Activated naive CD4-positive, alpha-beta T cell (primary cell): ENCODE results near the gene KIDINS220.

Experiments used
- DNase-seq, 4 experiments: peaks; one replicate each; lab custom pipeline; 2025; lab: John Stamatoyannopoulos, UW

Gene KIDINS220

DNA sequence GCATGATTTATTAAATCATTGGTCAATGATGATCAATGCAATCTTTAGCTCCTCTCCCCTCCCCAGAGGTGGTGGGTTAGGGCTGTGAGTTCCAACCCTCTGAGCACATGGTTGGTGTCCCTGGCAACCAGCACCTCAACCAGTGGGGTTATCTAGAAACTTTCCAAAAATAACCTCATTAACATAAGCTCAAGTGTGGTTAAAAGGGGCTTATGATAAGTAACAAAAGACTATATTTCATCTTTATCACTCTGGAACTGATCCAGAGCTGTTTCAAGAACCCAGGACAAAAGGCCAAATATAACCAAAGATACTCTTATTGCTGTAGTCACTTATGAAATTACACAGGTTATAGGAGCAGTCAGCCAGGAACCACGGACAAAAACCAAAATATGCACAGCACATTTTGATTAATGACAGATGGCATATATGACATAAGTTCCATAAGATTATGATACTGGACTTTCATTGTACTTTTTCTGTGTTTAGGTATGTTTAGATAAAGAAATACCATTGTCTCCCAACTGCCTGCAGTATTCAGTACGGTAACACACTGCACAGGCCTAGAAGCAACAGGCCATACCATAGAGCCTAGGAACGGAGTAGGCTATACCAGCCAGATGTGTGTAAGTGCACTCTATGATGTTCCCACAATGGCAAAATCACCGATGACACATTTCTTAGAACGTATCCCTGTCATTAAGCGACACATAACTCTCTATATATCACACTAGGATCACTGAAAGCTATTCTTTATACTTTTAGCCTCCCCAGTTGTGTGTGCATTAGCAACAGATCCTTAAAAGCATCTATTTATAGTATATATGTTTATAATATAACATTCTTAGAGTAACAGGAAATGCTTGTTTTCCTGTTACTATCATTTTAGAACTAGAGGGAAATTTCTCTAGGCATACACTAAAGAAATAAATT is 31.9 kb downstream of the KIDINS220 start:
- no peak for DNase-seq

DNA sequence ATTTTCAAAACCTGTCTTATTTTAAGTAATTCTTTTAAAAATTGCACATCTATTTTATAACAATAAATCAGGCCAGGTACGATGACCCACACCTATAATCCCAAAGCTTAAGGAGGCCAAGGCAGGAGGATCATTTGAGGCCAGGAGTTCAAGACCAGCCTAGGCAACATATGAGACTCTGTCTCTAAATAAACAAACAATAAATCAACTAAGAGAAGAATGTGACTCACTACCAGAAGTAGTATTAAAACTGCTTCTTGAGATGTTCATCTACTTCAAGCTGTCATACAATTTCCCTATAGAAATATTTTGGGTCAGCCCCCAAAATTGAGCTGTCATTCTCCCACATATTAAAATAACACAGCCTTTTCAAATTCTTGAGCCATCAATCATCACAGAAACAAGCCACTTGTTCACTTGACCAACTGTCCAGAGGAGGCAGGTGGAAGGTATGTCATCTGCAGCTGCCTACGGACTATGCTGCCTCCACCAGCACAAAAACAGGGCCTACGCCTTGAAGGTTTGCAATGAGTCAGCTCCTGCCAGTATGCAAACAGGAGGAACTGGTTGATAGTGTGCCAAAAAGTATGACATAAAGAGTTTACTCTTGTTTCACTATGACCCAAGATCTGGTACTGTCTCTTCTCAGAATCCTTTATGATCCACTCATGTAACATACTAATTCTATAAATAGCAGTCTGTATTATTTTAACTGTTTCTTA is 33.6 kb downstream of the KIDINS220 start:
- DNase-seq, result no peak

DNA sequence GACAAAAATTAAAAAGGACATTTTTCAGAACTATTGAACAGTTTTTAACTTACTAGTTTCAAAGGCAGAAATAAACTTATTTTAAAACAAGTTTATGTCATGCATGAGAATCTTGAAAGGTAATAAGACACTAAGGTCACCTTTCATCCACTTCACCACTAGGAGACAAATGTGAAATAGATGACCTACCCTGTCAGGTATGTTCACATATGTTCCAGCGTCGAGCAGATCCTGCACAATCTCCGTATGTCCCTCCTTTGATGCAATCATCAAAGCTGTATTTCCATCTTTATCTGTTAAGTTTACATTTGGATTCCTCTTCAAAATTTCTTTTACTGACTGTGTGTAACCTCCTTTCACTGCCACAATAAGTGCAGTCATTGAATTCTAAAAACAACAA is 34.7 kb downstream of the KIDINS220 start:
- DNase-seq, result no peak

DNA sequence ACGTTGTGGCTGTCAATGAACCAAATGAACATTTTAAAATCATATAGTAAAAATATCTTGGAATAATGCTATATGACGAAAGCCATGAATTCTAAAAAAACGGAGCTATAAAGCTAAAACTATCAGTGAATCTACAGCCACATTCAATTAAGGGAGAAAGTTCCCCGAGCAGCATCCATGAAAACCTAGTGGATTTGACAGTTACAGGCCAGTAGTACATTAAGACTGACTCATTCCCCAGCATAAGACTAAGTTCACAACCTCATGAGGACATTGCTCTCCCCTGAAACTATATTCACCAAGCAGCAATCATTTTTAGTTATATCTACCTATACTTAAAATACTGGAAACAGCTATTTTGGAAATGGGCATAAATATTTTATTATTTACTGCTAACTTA is 36.6 kb downstream of the KIDINS220 start:
- DNase-seq, result no peak

DNA sequence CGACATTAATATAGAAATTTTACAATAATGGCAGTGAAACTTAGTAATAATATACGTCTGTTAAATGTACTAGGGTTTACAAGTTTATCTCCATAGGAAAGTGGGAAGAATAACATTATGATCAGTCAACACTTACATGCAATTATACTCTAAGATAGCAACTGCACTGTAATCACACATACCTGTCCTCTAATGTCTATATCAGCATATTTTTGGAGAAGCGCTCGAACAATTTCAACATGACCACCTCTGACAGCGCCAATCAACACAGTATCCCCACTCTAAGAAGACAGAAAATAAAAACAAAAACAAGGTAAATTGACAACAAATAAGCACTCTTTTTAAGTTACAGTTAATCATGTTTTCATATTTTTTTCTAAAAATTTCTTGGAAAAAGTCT is 37.2 kb downstream of the KIDINS220 start:
- DNase-seq, result no peak

DNA sequence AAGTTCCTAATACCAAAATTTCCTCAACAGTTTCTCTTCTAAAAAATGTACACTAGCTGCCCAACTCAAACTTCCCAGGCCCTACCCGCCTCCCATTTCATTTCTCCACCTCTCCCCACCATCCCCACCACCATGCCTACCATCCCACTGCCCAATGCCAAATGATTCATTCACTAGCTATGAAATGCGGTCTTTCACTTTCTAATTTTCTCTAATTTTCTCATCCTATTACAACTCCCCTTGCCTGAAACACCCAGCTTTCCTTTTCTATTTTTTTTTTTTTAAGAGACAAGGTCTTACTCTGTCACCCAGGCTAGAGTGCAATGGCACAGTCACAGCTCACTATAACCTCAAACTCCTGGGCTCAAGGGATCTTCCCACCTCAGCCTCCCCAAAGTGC is 38.4 kb downstream of the KIDINS220 start:
- DNase-seq, result no peak

DNA sequence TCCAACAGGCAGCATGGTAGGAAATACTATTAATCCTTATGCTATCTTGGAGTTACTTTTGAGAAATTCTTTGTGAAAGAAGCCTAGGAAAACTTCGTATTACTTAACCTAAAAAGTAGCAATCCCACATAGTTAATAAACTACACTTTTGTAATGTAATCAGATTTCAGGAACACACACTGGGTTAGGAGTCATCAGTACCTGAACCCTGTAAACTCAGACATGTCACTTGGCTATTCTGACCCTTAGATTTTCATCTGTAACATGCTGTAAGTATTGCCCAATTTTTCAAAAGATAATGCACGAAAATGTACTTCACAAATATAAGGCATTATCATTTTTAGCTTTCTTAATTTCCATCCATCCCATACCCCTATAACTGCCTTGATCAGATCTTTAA is 39.0 kb downstream of the KIDINS220 start:
- DNase-seq, result no peak

DNA sequence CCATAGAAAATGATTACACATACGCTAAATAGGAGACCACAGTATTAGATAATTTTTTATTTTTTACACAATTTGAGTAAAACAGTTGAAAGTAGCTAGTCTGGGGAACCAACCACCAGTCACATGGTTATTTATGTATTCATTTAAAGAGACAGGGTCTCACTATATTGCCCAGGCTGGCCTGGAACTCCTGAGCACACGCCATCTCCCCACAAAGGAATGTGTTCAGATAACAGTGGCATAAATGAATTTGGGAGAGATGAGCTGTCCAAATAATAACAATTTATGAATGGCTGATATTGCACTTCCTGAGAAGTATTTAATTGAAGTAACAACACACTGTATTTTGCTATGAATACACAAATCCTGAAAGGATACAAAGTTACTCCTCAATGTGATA is 39.7 kb downstream of the KIDINS220 start:
- no peak for DNase-seq

DNA sequence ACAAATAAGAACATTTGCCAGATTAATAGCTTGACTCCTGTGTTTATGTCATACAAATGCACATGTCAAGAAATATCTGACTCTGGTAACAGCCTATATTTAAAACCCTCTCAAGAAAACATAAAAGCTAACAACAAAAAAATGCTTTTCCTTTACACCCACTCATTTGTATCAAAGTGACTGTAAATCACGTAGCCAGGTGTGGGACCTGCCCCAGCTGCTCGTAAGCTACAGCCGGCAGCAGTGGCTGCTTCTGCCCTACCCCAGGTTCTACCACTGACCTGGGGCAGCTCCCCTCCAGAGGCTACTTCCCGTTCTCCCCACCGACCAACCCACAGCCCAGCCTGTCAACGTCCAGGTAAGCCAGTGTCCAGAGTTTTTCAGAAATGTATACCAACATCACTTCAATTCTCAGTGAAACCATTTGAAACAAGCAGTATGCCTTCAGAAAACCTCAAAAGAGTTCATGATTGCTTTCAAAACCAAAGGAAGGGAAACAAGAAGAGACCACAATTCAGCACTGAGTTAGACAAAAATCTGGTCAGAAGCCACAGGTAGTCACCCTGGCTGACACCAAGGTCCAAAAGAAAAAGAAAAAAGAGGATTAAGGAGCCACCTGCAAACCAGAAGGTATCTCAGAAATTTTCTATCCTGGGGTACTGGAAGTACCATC is 40.4 kb downstream of the KIDINS220 start:
- no peak for DNase-seq

DNA sequence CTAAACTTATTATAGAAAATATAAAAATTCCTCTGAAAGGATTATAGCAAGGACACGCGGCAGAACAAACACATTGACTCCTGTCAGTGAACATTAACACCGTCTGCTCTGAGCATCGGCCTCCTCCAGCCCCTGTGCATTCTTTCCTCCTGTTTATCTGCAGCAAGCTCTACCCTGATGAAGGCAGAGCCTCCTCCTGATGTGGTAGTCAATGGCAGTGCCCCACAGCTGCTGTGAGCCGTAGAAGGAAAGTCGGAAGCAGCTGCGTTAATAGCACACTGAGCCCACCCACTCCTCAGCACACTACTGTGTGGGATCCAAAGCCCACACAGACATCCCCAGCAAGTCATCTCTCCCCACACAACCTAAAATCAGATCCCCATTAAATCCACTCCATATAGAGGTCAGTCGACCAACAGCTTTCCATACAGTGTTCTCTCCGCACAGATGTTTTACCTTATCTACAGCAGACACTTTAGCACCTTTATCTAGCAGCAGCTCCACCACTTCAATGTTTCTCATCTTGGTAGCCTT is 41.0 kb downstream of the KIDINS220 start:
- no peak for DNase-seq

DNA sequence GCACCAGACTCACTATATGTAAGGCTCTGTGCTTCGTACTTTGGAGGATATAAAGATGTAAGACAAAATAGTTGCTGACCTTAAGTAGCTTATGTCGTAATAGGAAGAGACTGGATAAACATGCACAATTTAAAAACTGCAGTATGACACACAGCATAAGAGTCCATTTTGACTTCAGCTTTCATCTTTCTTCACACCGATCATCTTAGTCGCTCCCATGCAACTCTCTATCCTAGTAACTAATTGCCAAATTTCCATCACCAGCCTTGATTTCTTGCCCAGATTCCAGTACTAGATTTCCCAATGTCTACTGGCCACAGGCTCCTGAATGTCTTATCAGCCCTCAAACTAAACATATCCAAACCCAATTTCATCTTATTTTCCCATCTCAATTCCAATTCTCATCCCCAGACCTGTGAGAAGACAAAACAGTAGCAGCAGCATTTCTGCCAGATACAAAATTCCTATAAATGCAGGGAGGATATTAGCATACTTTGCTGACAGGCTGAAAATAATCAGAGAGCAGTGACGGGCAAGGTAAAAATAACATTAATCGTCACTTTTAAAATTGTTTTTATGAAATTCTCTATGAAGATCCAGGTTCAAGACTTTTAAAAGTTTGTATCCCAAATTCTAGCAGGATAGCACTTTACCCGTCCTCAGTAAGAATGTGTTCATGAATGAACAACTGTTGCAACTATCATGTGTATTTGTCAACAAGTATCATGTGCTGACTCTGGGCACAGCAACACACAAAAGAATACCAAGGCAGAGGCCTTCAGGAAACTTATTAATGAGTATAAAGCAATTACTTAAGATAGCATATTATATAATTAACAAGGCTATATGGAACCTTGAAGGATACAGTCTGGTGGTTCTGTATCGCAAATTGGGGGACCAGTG is 42.2 kb downstream of the KIDINS220 start:
- no peak for DNase-seq

DNA sequence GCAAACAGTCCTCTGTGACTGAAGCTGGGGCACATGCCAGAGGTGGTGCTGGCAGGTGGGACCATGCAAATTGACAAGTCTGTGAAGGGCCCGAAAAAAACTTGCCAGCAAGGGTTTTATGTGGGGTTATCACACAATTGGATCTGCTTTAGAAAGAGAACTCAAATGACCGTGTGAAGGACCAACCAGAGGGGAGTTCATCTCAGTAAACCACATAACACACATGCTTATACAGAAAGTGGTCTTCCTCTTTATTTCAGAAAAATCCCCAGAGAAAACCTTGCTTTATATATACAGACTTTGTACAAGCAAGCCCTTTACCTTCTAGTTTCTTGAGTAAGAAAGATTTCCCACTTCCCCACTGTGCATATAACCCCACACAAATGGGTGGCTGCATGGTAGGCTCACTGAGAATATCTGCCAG is 46.7 kb downstream of the KIDINS220 start:
- DNase-seq, result no peak

DNA sequence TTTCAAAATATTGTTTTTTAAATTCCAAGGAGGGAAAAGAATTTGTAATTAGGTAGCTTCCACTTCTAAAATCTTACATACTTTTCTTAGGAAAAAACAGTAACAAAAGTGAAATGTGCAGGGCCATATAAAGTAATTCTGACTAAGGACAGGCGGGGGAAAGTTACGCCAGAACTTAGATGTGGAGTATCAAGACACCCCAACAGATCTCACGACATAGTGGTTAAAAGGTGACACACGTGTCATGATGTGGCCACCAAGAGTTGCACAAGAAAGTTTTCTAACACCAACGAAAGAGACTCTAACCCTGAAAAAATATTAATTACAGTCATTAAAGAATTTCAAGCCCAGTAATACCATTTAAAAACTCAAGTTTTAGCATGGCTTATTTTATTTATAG is 51.0 kb downstream of the KIDINS220 start:
- no peak for DNase-seq

DNA sequence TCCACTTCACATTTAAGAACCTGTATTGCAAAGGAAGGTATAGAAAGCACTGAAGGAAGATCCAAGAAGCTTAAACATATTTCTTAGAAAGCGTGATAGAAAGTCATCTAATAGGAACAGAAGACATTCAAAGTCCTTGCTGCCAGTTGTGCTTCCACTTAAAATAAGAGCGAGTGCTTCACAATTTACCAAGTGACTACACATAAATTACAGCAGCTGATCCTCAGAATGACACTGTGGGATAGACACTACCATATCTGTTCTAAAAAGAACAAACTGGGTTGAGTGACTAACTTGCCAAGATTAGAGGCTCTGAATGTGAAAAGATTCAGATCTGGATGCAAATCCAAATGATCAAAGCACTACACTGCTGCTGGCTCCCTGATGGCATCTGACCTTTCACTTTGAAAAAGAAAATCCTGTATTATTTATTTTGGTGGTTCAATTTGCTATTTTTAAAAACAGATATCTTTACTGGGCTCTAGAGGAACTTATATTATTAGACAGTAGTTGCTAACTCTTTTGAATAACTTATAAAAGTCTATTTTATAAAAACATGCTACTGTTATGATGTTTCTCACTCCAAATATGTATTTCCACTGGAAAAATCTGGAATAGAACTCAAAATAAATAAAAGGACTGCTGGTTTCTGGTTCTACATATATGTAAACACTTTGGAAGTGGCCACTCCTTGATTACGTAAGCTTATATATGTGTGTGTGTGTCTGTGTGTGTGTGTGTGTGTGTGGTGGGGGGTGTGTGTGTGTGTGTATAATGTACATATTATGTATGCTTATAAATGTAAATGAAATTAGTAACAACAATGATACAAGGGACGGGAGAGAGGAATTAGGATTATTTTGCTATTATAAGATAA is 57.4 kb downstream of the KIDINS220 start:
- no peak for DNase-seq

DNA sequence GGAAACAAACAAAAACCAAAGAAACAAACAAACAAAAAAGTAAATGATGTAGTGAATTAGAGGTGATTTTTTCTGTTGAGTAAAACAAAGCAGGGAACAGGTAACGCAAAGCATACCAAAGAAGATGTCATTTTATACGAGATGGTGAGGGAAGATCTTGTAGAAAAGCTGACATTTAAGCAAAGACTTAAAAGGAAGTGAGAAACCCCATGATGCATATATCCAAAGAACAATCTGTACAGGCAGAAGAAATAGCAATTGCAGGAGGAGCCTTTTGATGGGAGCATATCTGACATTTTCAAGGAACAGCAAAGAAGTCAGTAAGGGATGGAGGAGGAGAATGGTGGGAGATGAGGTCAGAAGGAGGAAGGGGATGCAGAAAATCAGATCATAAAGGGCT is 63.0 kb downstream of the KIDINS220 start:
- DNase-seq, result no peak

DNA sequence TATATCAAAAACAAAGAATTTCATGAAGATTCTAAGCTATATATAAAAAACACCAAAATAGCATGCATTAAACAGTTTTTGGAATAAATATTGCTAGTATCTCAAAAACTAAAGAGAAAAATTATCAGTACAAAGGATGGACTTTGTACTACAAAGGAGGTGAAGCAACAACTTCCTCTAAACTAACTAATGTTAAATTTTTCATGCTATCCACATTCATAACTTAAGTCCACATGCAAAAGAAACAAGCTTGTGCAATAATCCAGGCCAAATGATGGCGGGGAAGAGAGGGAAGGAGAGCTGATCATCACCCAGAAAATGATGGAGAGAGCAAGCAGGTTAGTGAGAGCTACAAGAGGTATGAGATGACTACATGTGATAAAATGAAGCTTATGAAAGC is 70.1 kb downstream of the KIDINS220 start:
- DNase-seq, result no peak

DNA sequence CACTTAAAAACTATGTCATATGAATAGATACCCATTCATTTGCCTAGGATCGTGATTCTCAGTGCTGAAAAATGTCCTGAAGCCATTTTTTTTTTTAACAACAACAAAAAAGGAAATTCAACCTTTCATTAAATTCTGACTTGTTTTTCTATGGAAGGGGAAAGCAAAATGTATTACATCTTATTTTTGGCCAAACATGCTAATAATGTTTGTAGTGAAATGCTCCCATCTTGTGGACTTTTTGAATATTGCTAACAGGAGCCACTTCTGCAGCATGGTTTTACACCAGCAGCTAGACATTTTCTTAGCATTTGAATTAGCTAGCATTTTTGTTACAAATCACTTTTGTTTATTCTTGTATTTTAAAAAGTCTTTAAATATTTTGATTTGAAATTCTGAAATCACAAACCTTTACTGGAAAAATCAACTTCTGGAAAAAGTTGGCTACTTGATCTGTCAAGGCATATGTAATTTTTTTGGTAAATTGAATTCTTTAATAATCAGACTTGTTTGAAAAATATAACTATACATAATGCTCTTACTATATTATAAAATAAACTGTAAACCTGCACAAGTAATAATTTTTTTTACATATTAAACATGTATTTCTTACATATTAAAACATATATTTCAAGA is 75.8 kb downstream of the KIDINS220 start:
- DNase-seq, result no peak

DNA sequence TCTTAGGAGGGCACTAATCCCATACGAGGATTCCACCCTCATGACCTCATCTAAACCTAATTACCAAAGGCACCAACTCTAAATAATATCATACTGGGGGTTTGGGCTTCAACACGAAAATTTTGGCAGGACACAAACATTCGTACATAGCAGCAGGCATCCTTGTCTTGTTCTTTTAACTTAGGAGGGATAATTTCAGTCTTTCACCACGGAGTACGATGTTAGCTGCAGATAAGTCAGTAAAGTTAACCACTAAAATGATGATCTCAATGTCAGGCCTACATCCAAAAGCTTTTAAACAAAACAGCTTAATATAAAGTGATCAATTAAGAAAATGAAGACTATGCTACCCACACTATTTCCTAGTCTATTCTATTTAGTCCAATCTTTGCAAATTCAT is 80.7 kb downstream of the KIDINS220 start:
- no peak for DNase-seq

DNA sequence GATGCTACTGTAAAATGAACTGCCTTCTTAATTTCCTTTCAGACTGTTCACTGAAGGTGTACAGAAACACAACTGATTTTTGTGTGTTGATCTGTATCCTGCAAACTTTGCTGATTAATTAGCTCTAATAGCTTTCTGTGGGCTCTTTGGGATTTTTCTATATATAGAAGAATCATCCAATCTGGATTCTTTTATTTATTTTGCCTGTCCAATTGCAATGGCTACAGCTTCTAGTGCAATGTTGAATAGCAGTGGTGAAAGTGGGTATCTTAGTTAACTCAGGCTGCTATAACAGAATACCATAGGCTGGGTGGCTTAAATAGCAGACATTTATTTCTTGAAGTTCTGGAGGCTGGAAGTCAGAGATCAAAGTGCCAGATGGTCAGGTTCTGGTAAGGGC is 81.2 kb downstream of the KIDINS220 start:
- no peak for DNase-seq
